K562 (cell line): ENCODE results near the gene RAB17. TPM values are rescaled to one million over a fixed set of nuclear protein-coding genes. Genes with fewer than 3 reads are reported as not detected.

Experiments
- ATAC-seq: fragments of 200-7000 bp; cut with Tn5 transposase; 3 replicates; pipeline ENCODE4 v1.9.1; 2020; ENCODE audit warnings: moderate library complexity
- BruUV-seq: library from RNA; stranded (reverse); fragments of 400-500 nt; replicated peaks from 2 replicates; lab custom pipeline; 2021; lab: Mats Ljungman, UMichigan
- CTCF ChIA-PET: fragments of 300-600 bp; formaldehyde crosslinking; extraction: SDS; loops from one replicate; lab custom pipeline; 2021; ENCODE audit warnings: low intra/inter-chr PET ratio; lab: Yijun Ruan, JAX
- POLR2A ChIA-PET: fragments of 300-600, 350-650 bp; sonication (Branson Sonifier 250); formaldehyde crosslinking; extraction: SDS; loops from one replicate; lab custom pipeline; 2021; ENCODE audit warnings: antibody characterized with exemption, inconsistent platforms; lab: Yijun Ruan, JAX
- DNase-seq, 4 experiments: peaks; one replicate each; pipeline versions ENCODE4 v3.0.0 to v3.0.0-alpha.2; 2011 to 2018; ENCODE audit warnings: low spot score in 3 of 4, mixed read lengths in 3 of 4; ENCODE audit errors: extremely low read depth in 1 of 4
- FAIRE-seq: peaks from 2 replicates; lab custom pipeline; 2011; peaks lifted over from hg19 to GRCh38; lab: Jason Lieb, UNC
- H2AFZ ChIP-seq: 2 replicates; pipeline ENCODE4 v1.6.0; 2011; ENCODE audit warnings: low read depth, low read length, control low read depth, inconsistent platforms
- H3K27ac ChIP-seq: fragments of 200-600 bp; 3 replicates; pipeline ENCODE4 v1.8.0; 2011; ENCODE audit warnings: low read depth, mild to moderate bottlenecking, control low read depth, inconsistent platforms, low read length, moderate library complexity, mixed read lengths; ENCODE audit errors: extremely low read depth
- H3K27me3 ChIP-seq, 2 experiments: fragments of 300-600 bp in 1 of 2; 2 replicates in 1 of 2; 3 replicates in 1 of 2; pipeline versions ENCODE4 v1.6.0 to v1.8.0; 2011; ENCODE audit warnings: inconsistent platforms in 2 of 2, low read length in 2 of 2, mild to moderate bottlenecking in 1 of 2, mixed read lengths in 1 of 2, moderate library complexity in 1 of 2; ENCODE audit not compliant: control insufficient read depth in 2 of 2, insufficient read depth in 2 of 2
- H3K36me3 ChIP-seq: fragments of 300-600 bp; 3 replicates; pipeline ENCODE4 v1.8.0; 2011; ENCODE audit warnings: mild to moderate bottlenecking, low read length, inconsistent platforms; ENCODE audit not compliant: control insufficient read depth, insufficient read depth
- H3K4me1 ChIP-seq, 2 experiments: fragments of 200-600 bp in 1 of 2; replicated peaks in 1 of 2; 2 replicates in 1 of 2; 3 replicates in 1 of 2; pipeline versions ENCODE4 v1.5.1 to v1.8.0; 2011; ENCODE audit warnings: inconsistent platforms in 2 of 2, low read length in 2 of 2, mild to moderate bottlenecking in 1 of 2, mixed read lengths in 1 of 2, moderate library complexity in 1 of 2; ENCODE audit not compliant: control insufficient read depth in 2 of 2, insufficient read depth in 2 of 2
- H3K4me2 ChIP-seq: 2 replicates; pipeline ENCODE4 v1.6.1; 2011; ENCODE audit warnings: low read length, control low read depth, inconsistent platforms, mixed read lengths; ENCODE audit not compliant: insufficient read depth
- H3K4me3 ChIP-seq: fragments of 200-600 bp; sonication (generic), shearing (Covaris generic); 2 replicates; pipeline ENCODE4 v1.5.1; 2016; ENCODE audit warnings: control low read depth, inconsistent platforms
- H3K79me2 ChIP-seq: fragments of 200-600 bp; 3 replicates; pipeline ENCODE4 v1.8.0; 2011; ENCODE audit warnings: low read length, inconsistent platforms; ENCODE audit not compliant: control insufficient read depth, insufficient read depth
- H3K9ac ChIP-seq, 2 experiments: 2 replicates each; pipeline versions ENCODE4 v1.6.0 to v1.6.1; 2011; ENCODE audit warnings: low read depth in 2 of 2, low read length in 2 of 2, control low read depth in 1 of 2, inconsistent platforms in 1 of 2, mild to moderate bottlenecking in 1 of 2, mixed read lengths in 1 of 2; ENCODE audit not compliant: insufficient read depth in 1 of 2
- H3K9me1 ChIP-seq: one replicate; pipeline ENCODE4 v1.6.0; 2011; ENCODE audit warnings: inconsistent platforms, mild to moderate bottlenecking, low read length, moderate library complexity; ENCODE audit not compliant: control insufficient read depth, insufficient read depth
- H3K9me3 ChIP-seq: replicated peaks from 2 replicates; pipeline ENCODE4 v1.5.1; 2011; ENCODE audit warnings: low read depth, low read length, inconsistent platforms; ENCODE audit not compliant: control insufficient read depth, insufficient read depth
- H4K20me1 ChIP-seq: replicated peaks from 2 replicates; pipeline ENCODE4 v1.6.1; 2011; ENCODE audit warnings: low read length, inconsistent platforms, mixed read lengths; ENCODE audit not compliant: control insufficient read depth, insufficient read depth
- ADNP ChIP-seq: fragments of 200-800 bp; sonication (Bioruptor generic); IDR thresholded peaks from 2 replicates; pipeline ENCODE4 v1.6.1; 2016; ENCODE audit warnings: missing genetic modification characterization, missing compliant biosample characterization
- E2F6 ChIP-seq, 2 experiments: IDR thresholded peaks; 2 replicates each; pipeline ENCODE4 v1.6.1; 2011; ENCODE audit warnings: borderline replicate concordance in 1 of 2, control low read depth in 1 of 2, low read depth in 1 of 2, low read length in 1 of 2, mild to moderate bottlenecking in 1 of 2, mixed read lengths in 1 of 2, moderate library complexity in 1 of 2; ENCODE audit not compliant: insufficient read depth in 1 of 2, insufficient read length in 1 of 2, poor library complexity in 1 of 2, severe bottlenecking in 1 of 2; ENCODE audit errors: extremely low read depth in 1 of 2
- HEY1 ChIP-seq: fragments of 250-450 bp; sonication (Bioruptor Pico); IDR thresholded peaks from 2 replicates; pipeline ENCODE4 v1.5.0; 2020; ENCODE audit warnings: mild to moderate bottlenecking, moderate library complexity, borderline replicate concordance
- L3MBTL2 ChIP-seq: fragments of 450-650 bp; IDR thresholded peaks from 2 replicates; pipeline ENCODE4 v1.6.1; 2016; ENCODE audit warnings: mild to moderate bottlenecking, moderate library complexity
- NFATC3 ChIP-seq: fragments of 450-650 bp; IDR thresholded peaks from 2 replicates; pipeline ENCODE4 v1.6.1; 2017; ENCODE audit warnings: mild to moderate bottlenecking
- STAT5A ChIP-seq: IDR thresholded peaks from 2 replicates; pipeline ENCODE4 v1.6.1; 2012; ENCODE audit warnings: low read length, inconsistent platforms, borderline replicate concordance
- TFE3 ChIP-seq: fragments of 450-650 bp; formaldehyde crosslinking; IDR thresholded peaks from 2 replicates; pipeline ENCODE4 v1.4.0; 2020; ENCODE audit warnings: mild to moderate bottlenecking, mixed read lengths
- ZNF583 ChIP-seq: fragments of 250-450 bp; sonication (Bioruptor Pico); IDR thresholded peaks from 2 replicates; pipeline ENCODE4 v1.4.0; 2020
- WGBS: fragments of 100-300 bp; shearing (Covaris generic); methylation state at CpG from one replicate; pipeline ENCODE4 v1.1.6; 2016; ENCODE audit warnings: low coverage, mixed read lengths; ENCODE audit not compliant: insufficient coverage; ENCODE audit errors: missing lambda C conversion rate; 5-methylcytosine and 5-hydroxymethylcytosine counted together
- in situ Hi-C: fragments of 300-500 bp; cut with MboI; formaldehyde crosslinking; loops from 4 replicates; pipeline ENCODE4 v1.15.0; 2018; ENCODE audit warnings: inconsistent platforms, mixed read lengths
- intact Hi-C: fragments of 100-400 bp; cut with micrococcal nuclease; formaldehyde crosslinking; loops from 2 replicates; pipeline ENCODE4 v1.14.2; 2022
- polyA plus RNA-seq, 8 experiments: library from polyadenylated mRNA; depleted of rRNA in 4 of 8; stranded (reverse) in 5 of 8; unstranded in 3 of 8; fragments of >200 nt; fragmentation: Nextera tagmentation in 2 of 8; fragmentation: Illumina TruSeq in 1 of 8; extraction: Ambion mirVana in 2 of 8; extraction: Trizol in 1 of 8; gene quantifications; 2 replicates each; pipeline versions ENCODE4 v1.2.1 to v1.2.3, GENCODE V29; 2011 to 2014; ENCODE audit warnings: inconsistent platforms in 1 of 8, missing spikeins in 1 of 8
- total RNA-seq, 7 experiments: library from RNA; depleted of rRNA in 6 of 7; stranded (reverse); fragments of >200 nt in 6 of 7; fragmentation: Illumina TruSeq in 2 of 7; extraction: Trizol in 2 of 7; gene quantifications; 2 replicates each; pipeline versions ENCODE4 v1.2.1 to v1.2.3, GENCODE V29; 2011 to 2021; ENCODE audit warnings: low replicate concordance in 1 of 7

The RAB17 gene
- total and polyA plus RNA-seq, 9 of the 15 experiments (the other 6 are each of a cell fraction or from before 2014, with no cell fraction given) = 0.13 TPM; not detected in 8

- WGBS = 2% methylated on average over 14 of the region's 16 CpGs
- ChIA-PET POLR2A (no interaction called here), CTCF (no interaction called here)
- DNase-seq = no peak
- Histone ChIP-seq H3K4me2 (no peak overlapping the region), H4K20me1 (no peaks in the 10 kb centered on the region; the same call in 1 of the 2 replicates), H2AFZ (no peak overlapping the region), H3K4me1 (no peaks in the 10 kb centered on the region), H3K4me3 (no peak overlapping the region), H3K9me1 (no peaks in the 10 kb centered on the region), H3K9ac (no peak overlapping the region), H3K27me3 (peaks cover 2 to 36% of the 10 kb centered on the region in 2 experiments; a peak in 4 of 5 replicates), H3K27ac (no peak overlapping the region), H3K79me2 (no peaks in the 10 kb centered on the region), H3K9me3 (no peaks in the 10 kb centered on the region), H3K36me3 (no peaks in the 10 kb centered on the region)
- ATAC-seq = no peak
- no TSS peak for BruUV-seq
- intact Hi-C loops (no loop called here), in situ Hi-C loops (no loop called here)
- no peak for TF ChIP-seq E2F6 (IDR thresholded peaks at IDR 0.05; ENCODE audit: borderline replicate concordance in 1 of 2, extremely low read depth in 1 of 2, insufficient read depth in 1 of 2, insufficient read length in 1 of 2, low read depth in 1 of 2, low read length in 1 of 2, poor library complexity in 1 of 2, severe bottlenecking in 1 of 2)
- no peak for TF ChIP-seq ADNP (tag)
- TF ChIP-seq NFATC3 = no peak
- no peak for TF ChIP-seq ZNF583 (CRISPR knock-in tag)
- TF ChIP-seq L3MBTL2 = no peak
- TF ChIP-seq HEY1 (CRISPR knock-in tag) = no peak
- no peak for TF ChIP-seq STAT5A
- TF ChIP-seq TFE3 (CRISPR knock-in tag) = no peak
- no peak for FAIRE-seq
These were observed 39.4 kb downstream of the RAB17 start for GRCh38 chr2:237551071-237551574.
